NCI-H1436 (cell line): ENCODE data around the gene MCTP1.
"Not testable (repeated sequence)": the region's sequence is repeated elsewhere in the genome, so short reads cannot be mapped to it uniquely, and the experiment has no call there.

Experiments used
- DNase-seq: peaks from one replicate; lab custom pipeline; 2025; lab: John Stamatoyannopoulos, UW

The MCTP1 gene

GRCh38 chr5:95252801-95253200 is 32.1 kb downstream of the MCTP1 start:
- no peak for DNase-seq

- no peak for DNase-seq
Measured at GRCh38 chr5:95251185-95251584, 33.7 kb downstream of the MCTP1 start.

- DNase-seq: no peak
Measured at GRCh38 chr5:95244479-95244878, 40.4 kb downstream of the MCTP1 start.

- no peak for DNase-seq
Measured at GRCh38 chr5:95241635-95242034, 43.3 kb downstream of the MCTP1 start.

DNA sequence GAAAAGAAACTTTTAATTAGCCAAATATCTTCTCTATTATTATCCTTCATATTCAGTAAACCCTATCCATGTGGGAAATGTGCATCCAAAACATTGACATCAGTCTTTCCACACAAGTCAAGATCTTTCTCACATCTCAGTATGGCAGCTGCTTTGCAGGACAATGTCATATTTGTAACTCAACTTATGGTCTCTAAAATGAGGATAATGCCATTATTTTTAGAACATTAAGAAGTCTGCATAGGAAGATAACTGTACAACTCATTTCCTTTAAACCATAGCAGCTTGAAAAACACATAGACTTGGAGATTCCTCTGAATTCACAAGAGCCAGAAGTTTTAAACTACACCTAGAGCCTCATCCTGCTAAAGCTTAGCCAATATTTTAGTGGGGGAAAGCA is 43.7 kb downstream of the MCTP1 start:
- no peak for DNase-seq

GRCh38 chr5:95238560-95239325 is 46.2 kb downstream of the MCTP1 start:
- no peak for DNase-seq

GRCh38 chr5:95237324-95237723 is 47.6 kb downstream of the MCTP1 start:
- no peak for DNase-seq

- no peak for DNase-seq
Measured at GRCh38 chr5:95235439-95235982, 49.4 kb downstream of the MCTP1 start.

DNA sequence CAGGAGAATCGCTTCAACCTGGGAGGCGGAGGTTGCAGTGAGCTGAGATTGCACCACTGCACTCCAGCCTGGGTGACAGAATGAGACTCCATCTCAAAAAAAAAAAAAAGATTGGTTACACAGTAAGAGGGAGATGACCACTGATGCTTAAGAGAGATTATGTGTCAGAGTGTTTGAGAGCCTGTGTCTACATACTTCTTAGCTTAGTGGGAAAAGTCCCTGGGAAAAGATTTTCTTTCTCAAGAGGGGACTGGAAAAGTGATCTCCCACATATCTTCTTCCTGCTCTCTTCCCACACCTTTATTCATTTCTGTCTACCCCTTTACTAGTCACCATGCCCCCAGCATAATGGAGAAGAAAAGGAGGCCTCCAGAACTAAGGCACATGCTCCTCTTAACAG is 55.2 kb downstream of the MCTP1 start:
- DNase-seq: no peak

GRCh38 chr5:95224701-95225459 is 60.0 kb downstream of the MCTP1 start:
- no peak for DNase-seq

GRCh38 chr5:95223566-95224258 is 61.2 kb downstream of the MCTP1 start:
- no peak for DNase-seq

DNA sequence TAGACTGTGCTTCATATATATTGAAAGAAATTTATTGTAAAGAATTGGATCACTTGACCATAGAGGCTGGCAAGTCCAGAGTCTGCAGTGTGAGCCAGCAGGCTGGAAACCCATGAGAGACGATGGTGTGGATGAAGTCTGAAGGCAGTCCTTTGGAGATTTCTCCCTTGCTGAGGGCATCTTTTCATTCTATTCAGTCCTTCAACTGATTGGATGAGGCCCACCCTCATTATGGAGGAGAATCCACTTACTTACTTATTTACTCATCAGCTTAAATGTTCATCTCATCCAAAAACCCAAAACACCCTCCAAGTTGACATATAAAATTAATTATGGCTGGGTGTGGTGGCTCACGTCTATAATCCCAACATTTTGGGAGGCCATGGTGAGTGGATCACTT is 62.1 kb downstream of the MCTP1 start:
- no peak for DNase-seq

DNA sequence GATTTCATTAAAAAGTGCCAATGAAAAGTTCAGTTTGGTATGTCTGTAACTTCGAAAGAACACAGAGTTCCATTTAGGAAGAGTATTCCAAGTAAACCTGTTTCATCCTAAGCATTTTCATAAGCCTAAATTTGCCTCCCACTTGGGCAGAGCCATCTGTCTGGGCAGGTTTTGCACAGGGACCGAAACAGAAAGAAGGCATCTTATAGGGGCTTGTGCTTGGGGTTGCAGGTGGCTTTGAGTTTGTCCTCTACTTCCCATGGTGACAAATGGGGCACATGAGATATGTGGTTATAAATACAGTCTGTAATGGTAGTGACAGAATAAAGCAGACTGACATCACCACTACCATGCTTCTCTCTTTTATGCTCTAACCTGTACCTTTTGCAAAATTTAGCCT is 63.7 kb downstream of the MCTP1 start:
- DNase-seq: no peak

DNA sequence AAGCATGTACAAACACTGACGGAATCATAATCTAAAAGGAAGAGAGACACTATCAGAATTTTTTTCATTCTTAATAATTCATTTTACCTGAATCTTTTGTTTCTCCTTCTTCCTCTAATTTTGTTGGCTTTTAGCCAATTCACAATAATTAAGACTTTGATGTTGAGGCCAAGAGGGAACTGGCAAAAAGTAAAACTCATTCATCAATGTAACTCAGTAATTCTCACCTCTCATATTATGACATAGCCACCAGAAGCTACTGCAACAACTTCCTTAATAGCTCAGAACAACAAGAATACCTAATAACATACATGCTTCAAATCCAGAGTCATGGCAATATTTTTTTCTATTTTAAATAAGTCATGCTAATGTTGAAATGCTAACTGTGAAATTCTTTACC is 64.5 kb downstream of the MCTP1 start:
- no peak for DNase-seq

DNA sequence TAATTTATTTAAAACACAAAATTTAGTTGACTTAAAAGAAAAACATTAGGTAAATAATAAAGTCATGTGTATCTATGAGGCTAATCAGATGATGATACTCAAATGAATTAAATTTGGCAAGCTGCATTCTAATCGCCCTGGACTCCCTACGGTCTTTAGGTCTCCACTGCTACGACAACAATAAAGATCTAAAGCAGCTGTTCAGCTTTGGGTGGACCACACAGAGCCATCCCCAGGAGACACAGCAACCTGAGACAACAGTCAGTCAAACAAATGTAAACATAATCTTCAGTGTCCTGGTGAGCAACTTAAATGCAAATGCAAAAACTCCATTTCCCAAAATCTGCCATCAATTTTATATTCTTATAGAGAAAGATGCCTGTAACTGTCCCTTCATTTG is 65.5 kb downstream of the MCTP1 start:
- no peak for DNase-seq

DNA sequence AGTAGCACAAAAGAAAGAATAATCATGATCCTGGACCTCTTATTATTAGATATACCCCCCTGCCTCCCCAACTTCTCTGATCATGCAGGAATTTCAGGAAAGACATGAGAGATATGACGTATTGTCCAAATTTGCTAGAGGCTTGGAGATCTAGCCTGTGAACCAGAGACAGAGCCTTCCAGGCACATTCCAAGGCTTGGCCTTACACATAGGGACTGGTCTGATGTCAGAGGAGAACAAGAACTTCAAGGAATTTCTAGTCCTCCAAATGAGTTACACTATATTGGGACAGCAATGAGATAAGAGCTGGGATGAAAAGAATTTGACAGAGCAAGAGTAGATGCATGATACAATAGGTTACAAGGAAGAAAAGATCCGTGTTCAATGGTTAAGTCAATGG is 67.0 kb downstream of the MCTP1 start:
- no peak for DNase-seq

- no peak for DNase-seq
Measured at GRCh38 chr5:95217351-95217750, 67.5 kb downstream of the MCTP1 start.

DNA sequence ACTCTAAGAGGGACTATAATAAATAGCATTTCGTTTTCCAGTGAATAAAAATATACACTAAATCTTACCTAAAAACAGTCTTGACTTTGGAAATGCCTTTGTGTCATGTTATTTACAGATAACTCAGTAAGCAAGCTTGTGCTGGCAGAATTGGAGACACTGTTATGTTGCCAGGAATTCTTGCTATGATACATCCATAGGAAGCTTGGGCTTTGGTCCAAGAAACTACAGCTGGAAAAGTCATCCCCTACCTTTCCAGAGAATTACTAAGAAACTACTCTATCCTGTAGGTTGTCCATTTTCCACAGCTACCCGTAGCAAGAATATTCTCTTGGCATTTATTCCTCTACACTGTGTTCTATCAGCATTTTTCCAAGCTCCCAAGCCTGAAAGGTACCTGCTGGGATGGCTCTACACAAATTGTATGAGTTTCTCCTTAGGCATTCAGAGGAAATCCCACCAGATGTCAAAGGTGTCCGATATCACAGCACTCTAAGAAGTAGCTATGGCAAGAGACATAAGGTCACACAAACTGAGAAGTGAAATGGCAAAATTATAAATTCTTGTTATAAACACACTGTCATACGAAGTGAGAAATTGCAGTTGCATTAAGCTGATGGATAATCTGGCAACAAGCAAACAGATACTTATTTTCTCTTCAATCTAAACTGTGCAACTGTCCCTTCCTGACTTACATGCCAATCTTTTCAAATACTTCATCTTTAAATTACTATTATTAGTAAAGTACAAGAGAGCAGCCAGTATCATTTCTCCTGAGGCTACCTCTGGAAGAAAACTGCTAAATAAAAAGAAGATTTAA is 68.5 kb downstream of the MCTP1 start:
- no peak for DNase-seq

- not testable (repeated sequence) for DNase-seq
Measured at GRCh38 chr5:95207811-95208210, 77.1 kb downstream of the MCTP1 start.

DNA sequence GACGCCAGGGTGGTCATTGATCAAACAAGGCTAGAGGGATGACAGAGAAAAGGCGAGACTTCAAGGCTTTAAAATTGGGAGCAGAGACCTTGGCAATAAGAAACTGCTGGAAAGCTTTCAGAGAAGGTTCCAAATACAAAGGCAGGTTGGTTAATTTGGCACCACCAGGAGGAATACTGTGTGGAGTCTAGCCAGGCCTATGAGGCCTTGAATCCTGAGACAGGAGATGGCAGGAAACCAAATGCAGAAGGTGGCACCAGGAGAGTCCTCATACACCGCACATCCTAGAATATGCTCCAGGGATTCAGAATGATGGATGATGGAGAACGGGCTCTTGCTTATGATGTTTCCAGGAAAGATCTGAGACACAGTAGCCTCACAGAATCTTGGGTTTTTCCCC is 90.0 kb downstream of the MCTP1 start:
- DNase-seq: no peak

DNA sequence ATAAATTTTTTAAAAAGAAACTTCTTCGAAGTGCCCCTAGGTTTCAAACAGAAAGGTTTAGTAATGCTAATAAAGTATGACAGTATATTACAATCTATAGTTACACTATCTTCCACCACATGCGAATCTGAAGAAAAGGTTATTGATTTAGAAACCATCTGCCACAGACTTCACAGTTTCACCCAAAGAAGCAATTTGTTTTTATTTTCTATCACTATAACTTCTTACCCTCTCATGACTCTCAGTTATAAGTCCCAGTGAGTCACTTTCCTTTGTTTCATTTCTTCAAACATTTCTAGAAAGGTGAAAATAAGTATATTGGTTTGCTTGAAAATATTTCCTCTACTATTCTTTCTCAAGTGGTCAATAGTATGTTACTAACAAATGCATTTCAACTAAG is 93.6 kb downstream of the MCTP1 start:
- DNase-seq: no peak

DNA sequence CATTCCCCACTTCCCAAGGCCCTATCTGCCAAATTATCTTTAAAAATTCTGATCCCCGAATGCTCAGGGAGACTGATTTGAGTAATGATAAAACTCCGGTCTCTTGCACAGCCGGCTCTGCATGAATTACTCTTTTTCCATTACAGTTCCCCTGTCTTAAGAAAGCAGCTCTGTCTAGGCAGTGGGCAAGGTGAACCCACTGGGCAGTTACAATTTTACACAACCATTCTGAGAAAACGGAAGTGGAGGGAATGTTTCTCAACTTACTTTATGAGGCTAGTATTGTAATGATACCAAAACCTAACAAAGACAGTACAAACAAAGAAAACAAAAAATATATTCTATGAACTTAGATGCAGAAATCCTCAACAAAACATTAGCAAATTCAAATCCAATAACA is 100.0 kb downstream of the MCTP1 start:
- no peak for DNase-seq
